HG03432 (cell line): ENCODE results near the gene CNGA3.

Experiments
- ATAC-seq: cut with Tn5 transposase; IDR thresholded peaks from one replicate; pipeline ENCODE4 v1.9.1; 2021; ENCODE audit warnings: mild to moderate bottlenecking, moderate library complexity; ENCODE audit not compliant: unreplicated experiment

CNGA3 gene

DNA sequence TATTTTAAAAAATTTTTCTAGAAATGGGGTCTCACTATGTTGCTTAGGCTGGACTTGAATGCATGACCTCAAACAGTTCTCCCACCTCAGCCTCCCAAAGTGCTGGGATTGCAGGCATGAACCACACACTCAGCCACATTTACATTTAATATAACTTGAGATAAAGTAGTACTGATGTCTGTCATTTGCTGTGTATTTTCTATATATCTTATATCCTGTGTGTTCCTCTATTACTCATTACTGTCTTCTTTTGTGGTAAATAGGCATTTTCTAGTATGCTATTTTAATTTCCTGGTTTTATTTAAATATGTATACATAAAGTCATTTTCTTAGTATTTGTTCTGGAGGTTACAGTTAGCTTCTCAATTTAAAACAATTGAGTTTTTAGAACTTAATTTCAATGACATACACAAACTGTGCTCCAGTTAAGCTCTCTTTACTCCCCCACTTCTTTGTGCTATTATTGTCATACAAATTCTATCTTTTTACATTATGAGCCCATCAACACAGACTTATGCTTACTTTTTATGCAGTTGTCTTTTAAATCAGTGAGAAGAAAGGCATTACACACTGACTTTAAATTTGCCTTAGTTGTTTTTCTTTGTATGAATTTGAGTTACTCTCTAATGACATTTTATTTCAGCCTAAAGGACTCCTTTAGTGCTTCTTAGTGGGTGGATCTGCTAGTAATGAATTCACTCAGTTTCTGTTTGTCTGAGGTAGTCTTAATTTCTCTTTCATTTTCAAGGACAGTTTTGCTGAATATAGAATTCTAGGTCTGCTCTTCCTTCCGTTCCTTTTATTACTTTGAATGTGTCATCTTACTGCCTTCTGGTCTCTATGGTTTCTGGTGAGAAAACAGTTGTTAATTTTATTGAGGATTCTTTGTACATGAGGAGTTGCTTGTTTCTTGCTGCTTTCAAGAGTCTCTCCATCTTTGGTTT is 92.2 kb downstream of the CNGA3 start:
- ATAC-seq, result peak; percentile 80

DNA sequence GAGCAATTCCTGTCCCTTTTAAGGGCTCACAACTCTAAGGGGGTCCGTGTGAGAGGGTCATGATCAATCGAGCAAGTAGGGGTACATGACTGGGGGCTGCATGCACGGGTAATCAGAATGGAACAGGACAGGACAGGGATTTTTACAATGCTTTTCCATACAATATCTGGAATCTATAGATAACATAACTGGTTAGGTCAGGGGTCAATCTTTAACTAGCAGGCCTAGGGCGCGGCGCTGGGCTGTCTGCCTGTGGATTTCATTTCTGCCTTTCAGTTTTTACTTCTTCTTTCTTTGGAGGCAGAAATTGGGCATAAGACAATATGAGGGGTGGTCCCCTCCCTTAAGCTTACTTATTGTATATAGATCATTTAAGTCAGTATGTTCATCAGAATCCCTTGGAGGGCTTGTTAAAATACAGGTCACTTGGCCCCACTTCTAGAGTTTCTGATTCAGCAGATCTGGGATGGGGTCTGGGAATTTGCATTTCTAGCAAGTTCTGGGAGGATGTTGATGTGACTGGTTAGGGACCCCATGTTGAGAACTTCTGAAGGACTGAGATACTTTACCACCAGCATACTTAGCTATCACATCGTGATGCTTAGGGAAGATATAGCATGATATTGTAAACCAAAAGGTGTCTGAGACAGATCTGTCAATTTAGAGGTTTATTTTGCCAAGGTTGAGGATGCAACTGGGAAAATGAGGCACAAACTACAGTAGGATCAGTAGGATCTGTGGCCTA is 95.6 kb downstream of the CNGA3 start:
- ATAC-seq, result no peak

DNA sequence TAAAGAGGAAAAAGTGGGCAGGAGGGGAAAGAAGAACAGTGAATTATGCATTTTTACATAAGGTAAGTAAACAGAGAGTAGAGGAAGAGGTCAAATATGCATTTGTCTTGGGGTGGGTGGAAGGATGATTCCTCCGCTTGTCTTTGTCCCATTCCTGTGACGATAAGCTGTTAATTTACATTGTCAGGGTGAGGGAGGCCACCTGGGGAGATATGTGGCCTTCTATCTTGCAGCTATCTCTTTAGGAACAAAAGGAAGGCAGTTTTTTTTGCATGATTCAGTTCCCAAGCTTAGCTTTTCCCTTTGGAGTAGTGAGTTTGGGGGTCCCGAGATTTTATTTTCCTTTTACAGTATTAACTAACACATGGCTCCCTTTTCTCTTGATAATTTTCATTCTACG is 96.2 kb downstream of the CNGA3 start:
- no peak for ATAC-seq

DNA sequence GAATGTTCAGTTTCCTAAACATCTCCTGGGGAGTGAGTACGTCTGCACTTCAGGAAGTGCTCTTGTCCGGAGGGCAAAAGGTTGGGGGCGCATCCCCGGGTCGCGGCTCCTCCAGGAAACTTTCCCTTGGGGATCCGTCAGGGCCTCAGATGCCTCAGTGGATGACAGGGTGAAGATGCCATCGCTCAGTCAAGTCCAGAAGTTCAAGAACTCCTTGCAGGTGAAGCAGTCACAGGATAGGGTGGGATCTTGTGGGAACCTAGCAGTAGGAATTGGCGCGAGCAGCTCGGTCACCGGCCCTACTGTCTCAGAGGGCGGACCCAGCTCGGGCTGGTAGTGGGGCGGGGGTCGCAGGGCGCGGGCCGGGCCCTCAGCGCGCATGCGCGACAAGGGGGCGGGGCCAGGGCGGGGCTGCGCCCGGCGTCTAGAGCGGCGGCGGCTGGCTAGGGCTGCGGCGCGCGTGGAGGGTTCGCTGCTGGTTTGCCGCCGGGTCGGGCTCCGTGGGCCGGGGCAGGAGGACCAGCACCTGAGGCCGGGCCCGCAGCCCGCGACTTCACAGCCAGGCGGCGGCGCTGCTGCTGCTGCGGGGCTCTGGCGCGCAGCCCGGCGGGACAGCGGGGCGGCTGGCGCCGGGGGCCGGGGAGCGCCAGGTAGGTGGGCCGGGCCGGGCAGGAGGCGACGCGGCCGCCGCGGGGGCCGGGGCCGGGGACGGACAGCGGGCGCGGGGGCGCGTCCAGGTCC is 98.3 kb downstream of the CNGA3 start, which contains the start of gene INPP4A:
TSS of gene INPP4A (plus strand) at position 423 of the 741 bp plus-strand sequence. CDS start 75,191 bp downstream, outside the sequence.
- peak; percentile 90 for ATAC-seq

DNA sequence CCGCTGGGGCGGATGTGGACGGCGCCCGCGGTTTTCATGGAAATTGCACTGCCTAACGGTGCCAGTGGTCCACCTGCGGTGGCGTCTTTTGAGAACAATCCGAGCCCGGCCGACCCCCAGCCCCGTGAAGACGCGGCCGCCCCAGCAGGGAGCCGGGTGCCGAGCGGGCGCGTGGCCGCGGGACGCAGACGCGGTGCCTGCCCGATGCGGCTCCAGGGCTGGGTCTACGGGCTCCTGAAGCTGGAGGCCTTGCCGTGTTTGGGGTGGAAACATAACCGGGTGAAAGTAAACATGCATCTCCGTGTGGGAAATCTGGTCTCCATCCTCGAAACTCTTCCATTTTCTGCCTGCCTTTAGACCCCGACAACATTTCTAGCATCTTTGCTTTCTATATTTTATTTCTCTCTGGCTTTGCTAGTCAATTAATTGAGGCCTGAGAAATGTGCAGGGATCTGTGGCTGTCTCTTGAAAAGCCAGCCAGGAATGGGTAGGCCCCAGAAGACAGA is 99.0 kb downstream of the CNGA3 start:
- peak; percentile 43 for ATAC-seq

DNA sequence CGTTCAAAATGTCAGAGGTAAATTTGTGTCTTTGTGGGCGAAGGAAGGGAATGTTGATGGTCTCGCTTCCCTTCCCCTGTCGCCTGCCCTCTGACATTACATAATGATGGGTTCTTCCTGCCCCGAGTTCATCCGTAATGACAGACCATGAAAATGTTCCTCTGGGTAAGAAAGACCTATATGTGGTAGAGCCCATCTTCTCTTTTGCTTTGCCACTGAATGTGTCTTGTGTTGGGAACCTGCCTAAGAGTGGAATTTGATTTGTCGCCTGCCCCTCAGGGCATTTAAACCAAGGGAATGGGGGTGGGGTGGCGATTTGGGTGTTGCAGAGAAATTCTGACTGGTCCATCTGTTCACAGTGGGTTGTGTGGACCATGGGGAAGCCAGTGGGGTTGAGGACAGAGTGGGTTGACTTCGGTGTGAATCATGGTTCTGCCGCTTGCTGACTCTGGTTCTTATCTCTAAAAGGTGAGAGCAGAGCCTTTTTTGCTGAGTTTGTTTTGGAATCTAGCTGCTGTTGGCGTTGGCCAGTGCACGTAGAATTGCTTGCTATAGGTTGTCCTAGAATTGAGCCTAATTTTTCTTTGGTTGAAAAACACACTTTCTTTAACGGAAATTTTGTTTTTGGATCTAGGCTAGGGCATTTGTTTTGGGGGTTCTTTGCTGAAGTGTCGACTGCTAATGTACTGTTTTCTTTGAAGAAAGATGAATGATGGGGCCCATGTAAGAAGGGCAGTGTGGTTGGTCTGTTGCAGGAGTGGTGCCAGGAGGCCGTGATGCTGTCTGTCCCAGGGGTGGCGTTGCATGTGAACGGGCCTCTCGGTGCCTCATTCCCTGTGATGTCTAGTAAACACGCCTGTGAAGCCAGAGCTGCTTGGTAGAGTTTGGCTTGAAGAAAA is 99.7 kb downstream of the CNGA3 start:
- no peak for ATAC-seq

DNA sequence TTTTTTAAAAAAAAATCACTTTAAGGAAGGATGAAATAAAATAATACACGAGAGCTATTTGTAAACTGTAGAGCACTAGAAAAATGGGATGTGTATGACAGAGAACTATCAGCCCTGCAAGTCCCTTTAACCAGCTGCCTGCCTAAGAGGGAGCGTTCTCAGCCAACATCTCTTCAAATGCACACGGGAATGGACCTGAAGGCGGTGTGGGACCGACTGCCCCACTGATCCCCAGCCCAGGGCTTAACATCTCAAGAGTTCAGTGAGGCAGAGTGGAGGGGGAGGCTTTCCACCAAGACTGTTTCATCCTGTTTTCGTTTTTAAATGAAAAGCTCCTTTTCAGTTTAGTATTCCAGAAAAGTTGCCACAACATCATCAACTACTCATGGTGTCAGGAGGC is 100.6 kb downstream of the CNGA3 start:
- ATAC-seq, result no peak
